Measurements from ENCODE around the gene NECTIN4. TPM values are rescaled to one million over a fixed set of nuclear protein-coding genes. Genes with fewer than 3 reads are reported as not detected.

Gene NECTIN4
- not detected in 2 replicates for total RNA-seq (2013; cell fraction: nucleolus; rRNA removed)
- 2.5 and 2.8 TPM in 2 replicates for total RNA-seq (2014; rRNA removed)
- 3.1 and 3.3 TPM in 2 replicates for total RNA-seq (2014; rRNA removed; fragmentation: Illumina TruSeq; extraction: Trizol)
- total RNA-seq (2021): 4.0 and 5.6 TPM in 2 replicates
- polyA plus RNA-seq (2011; ENCODE audit: low read depth): 3.0 TPM
- polyA plus RNA-seq (2011; rRNA removed): 7.5 and 8.7 TPM in 2 replicates
- 6.4 and 9.5 TPM in 2 replicates for polyA plus RNA-seq (2011; cell fraction: cytosol; rRNA removed)
- 5.1 and 6.9 TPM in 2 replicates for polyA plus RNA-seq (2011; cell fraction: nucleus; rRNA removed)
- polyA plus RNA-seq (2012): 2.3 and 3.2 TPM in 2 replicates
- 2.6 and 4.5 TPM in 2 replicates for polyA plus RNA-seq (2014; fragmentation: Illumina TruSeq; extraction: Trizol)
- 1 to 10 TPM; 3.2 to 3.5 TPM for polyA plus RNA-seq (2014; fragmentation: Nextera tagmentation; extraction: Ambion mirVana)
- 3.4 TPM in 2 replicates for polyA plus RNA-seq (2014; rRNA removed)
- polyA plus RNA-seq (2016; fragmentation: Nextera tagmentation; extraction: Ambion mirVana): 1 to 10 TPM; 6.9 to 8.3 TPM
- polyA minus RNA-seq (2011; rRNA and poly(A)+ RNA removed): 14.3 and 18.7 TPM in 2 replicates
- polyA minus RNA-seq (2011; cell fraction: cytosol; rRNA and poly(A)+ RNA removed): 2.3 and 4.4 TPM in 2 replicates
- polyA minus RNA-seq (2011; cell fraction: nucleus; rRNA and poly(A)+ RNA removed): 2.3 and 5.5 TPM in 2 replicates
- percentile 15 among the genes with signal in this experiment for Bru-seq, nascent RNA
- percentile 23 among the genes with signal in this experiment for BruChase-seq, experiment 1, labeled RNA remaining after a 6-hour chase
- BruChase-seq, experiment 2, labeled RNA remaining after a 2-hour chase: percentile 29 among the genes with signal in this experiment
- long read RNA-seq, experiment 1, partial matches to known transcripts: 2 of 4 reads
- long read RNA-seq, experiment 1, other reads (novel, unspliced or antisense): 2 of 4 reads
- long read RNA-seq, experiment 2, partial matches to known transcripts: 0 of 7 reads
- long read RNA-seq, experiment 2, other reads (novel, unspliced or antisense): 7 of 7 reads

GRCh38 chr1:161089251-161089924, at the start of gene NECTIN4:
Gene NECTIN4 (minus strand): TSS chr1:161089558. CDS start chr1:161089296, 262 bp downstream.
- intact Hi-C loops (cut with micrococcal nuclease; ENCODE audit: unreplicated experiment) (no loop called here), in situ Hi-C loops (cut with MboI) (no loop called here)
- Histone ChIP-seq H3K9ac (ENCODE audit: control insufficient read depth, insufficient read depth, low read length) (no peak within 1 kb of the TSS), H4K20me1 (ENCODE audit: control insufficient read depth, insufficient read depth) (no peaks in the 10 kb centered on the region), H3K79me2 (ENCODE audit: control insufficient read depth, insufficient read depth, low read length) (no peaks in the 10 kb centered on the region), H3K27me3 (replicated peaks in 1 of 2; ENCODE audit: control insufficient read depth in 2 of 2, insufficient read depth in 2 of 2, low read length in 1 of 2) (no peaks in the 10 kb centered on the region), H2AFZ (ENCODE audit: control insufficient read depth, low read depth, low read length) (no peak within 1 kb of the TSS), H3K9me3 (replicated peaks; ENCODE audit: control insufficient read depth, insufficient read depth, low read length) (no peaks in the 10 kb centered on the region), H3K27ac (ENCODE audit: control insufficient read depth, insufficient read depth) (no peak within 1 kb of the TSS), H3K4me3 (no peak within 1 kb of the TSS), H3K4me1 (ENCODE audit: control insufficient read depth, insufficient read depth, low read length) (peaks cover 9% of the 10 kb centered on the region), H3K4me2 (ENCODE audit: control insufficient read depth, insufficient read depth) (no peak within 1 kb of the TSS), H3K36me3 (ENCODE audit: control insufficient read depth in 2 of 2, insufficient read depth in 2 of 2, low read length in 1 of 2) (no peaks in the 10 kb centered on the region)
- TF ChIP-seq IRF4 (IDR thresholded peaks at IDR 0.05; ENCODE audit: low read depth, low read length): no peak
- no peak for TF ChIP-seq RELA (IDR thresholded peaks at IDR 0.05; ENCODE audit: borderline replicate concordance, partially characterized antibody)
- TF ChIP-seq MYB (IDR thresholded peaks at IDR 0.05; ENCODE audit: borderline replicate concordance, low read depth, low read length): no peak
- no peak for TF ChIP-seq RBBP5 (conservative IDR thresholded peaks at IDR 0.05)
- TF ChIP-seq SMC3 (IDR thresholded peaks at IDR 0.05; ENCODE audit: borderline replicate concordance, low read length): no peak
- no peak for TF ChIP-seq PAX8 (IDR thresholded peaks at IDR 0.05)
- no peak for TF ChIP-seq CEBPZ (IDR thresholded peaks at IDR 0.05; ENCODE audit: low read depth, low read length)
- TF ChIP-seq, protein P1, sequence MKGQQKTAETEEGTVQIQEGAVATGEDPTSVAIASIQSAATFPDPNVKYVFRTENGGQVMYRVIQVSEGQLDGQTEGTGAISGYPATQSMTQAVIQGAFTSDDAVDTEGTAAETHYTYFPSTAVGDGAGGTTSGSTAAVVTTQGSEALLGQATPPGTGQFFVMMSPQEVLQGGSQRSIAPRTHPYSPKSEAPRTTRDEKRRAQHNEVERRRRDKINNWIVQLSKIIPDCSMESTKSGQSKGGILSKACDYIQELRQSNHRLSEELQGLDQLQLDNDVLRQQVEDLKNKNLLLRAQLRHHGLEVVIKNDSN (IDR thresholded peaks at IDR 0.05; ENCODE audit: borderline replicate concordance, extremely low read length, insufficient read depth, low read depth, low read length): no peak
- TF ChIP-seq, protein P2, sequence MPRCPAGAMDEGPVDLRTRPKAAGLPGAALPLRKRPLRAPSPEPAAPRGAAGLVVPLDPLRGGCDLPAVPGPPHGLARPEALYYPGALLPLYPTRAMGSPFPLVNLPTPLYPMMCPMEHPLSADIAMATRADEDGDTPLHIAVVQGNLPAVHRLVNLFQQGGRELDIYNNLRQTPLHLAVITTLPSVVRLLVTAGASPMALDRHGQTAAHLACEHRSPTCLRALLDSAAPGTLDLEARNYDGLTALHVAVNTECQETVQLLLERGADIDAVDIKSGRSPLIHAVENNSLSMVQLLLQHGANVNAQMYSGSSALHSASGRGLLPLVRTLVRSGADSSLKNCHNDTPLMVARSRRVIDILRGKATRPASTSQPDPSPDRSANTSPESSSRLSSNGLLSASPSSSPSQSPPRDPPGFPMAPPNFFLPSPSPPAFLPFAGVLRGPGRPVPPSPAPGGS (IDR thresholded peaks at IDR 0.05; ENCODE audit: borderline replicate concordance, insufficient read depth, low read depth, low read length, poor library complexity, severe bottlenecking): no peak
- no peak for TF ChIP-seq EED (IDR thresholded peaks at IDR 0.05; ENCODE audit: low read depth)
- no peak for TF ChIP-seq ZZZ3 (IDR thresholded peaks at IDR 0.05; ENCODE audit: control insufficient read depth, insufficient read length, low read depth)
- DNase-seq (ENCODE audit: low read depth, low spot score) (no peak), FAIRE-seq (no peak), ATAC-seq (0 out of 3 replicates have a peak, but pooled peaks have one; percentile 19)
- 63% methylated on average over 19 of the region's 22 CpGs for WGBS (ENCODE audit: insufficient coverage, insufficient replicate concordance, low lambda C conversion rate, missing lambda C conversion rate)
- SMC1A ChIA-PET (ENCODE audit: uncharacterized antibody, unreplicated experiment): no interaction called here
- CTCF ChIA-PET: interaction anchor here (0.7 to 1.4 kb wide), 3 partner anchors 18 to 981 kb away, joined by 3 to 4 read pairs (median 3); partner anchors contain the start of gene ARHGAP30
- POLR2A ChIA-PET: interaction anchor here (0.6 to 0.7 kb wide), 2 partner anchors 18 to 20 kb away, joined by 3 read pairs; partner anchors contain the start of gene ARHGAP30
- no TSS peak for BruUV-seq (replicated peaks)
- RAD21 ChIA-PET (ENCODE audit: unreplicated experiment): no interaction called here

All from GM12878 (cell line).